ENCODE results near the gene NEGR1. TPM values are rescaled to one million over a fixed set of nuclear protein-coding genes. Genes with fewer than 3 reads are reported as not detected.

NEGR1 gene
- total RNA-seq, 1 experiment from 2014 or later = 0.05 TPM

GRCh38 chr1:72119491-72119890, 162.8 kb downstream of the NEGR1 start:
- no peaks in the 10 kb centered on the region for H4K20me1 ChIP-seq (ENCODE audit: insufficient read depth)
- no peaks in the 10 kb centered on the region for H3K36me3 ChIP-seq (ENCODE audit: control insufficient read depth in 1 of 2, insufficient read depth in 2 of 2, low read length in 2 of 2)
- H3K79me2 ChIP-seq (ENCODE audit: insufficient read depth, low read length) = no peaks in the 10 kb centered on the region
- BruUV-seq (replicated peaks) = no TSS peak
- ChIA-PET POLR2A (no interaction called here), CTCF (no interaction called here), RAD21 (ENCODE audit: low non-redundant PET in 1 of 2, low total read pairs in 2 of 2, uncharacterized antibody in 2 of 2, unreplicated experiment in 2 of 2) (no interaction called here)
- H3K4me3 ChIP-seq (replicated peaks in 1 of 2; ENCODE audit: low read depth in 1 of 2, low read length in 2 of 2) = no peak overlapping the region
- no peak overlapping the region for H2AFZ ChIP-seq (ENCODE audit: low read depth, low read length, poor library complexity, severe bottlenecking)
- H3K27me3 ChIP-seq (ENCODE audit: insufficient read depth, low read length) = no peaks in the 10 kb centered on the region
- H3K9me2 ChIP-seq (ENCODE audit: insufficient read depth) = no peaks in the 10 kb centered on the region
- intact Hi-C loops (cut with micrococcal nuclease) = no loop called here
- no peak overlapping the region for H3K4me2 ChIP-seq (ENCODE audit: low read length)
- H3K9ac ChIP-seq (ENCODE audit: low read length) = no peak overlapping the region
- DNase-seq (ENCODE audit: low read depth, low spot score) (no peak), ATAC-seq (no peak)
- no peak for TF ChIP-seq ELF1 (IDR thresholded peaks at IDR 0.05; ENCODE audit: borderline replicate concordance, low read depth)
- TF ChIP-seq SP1 (IDR thresholded peaks at IDR 0.05; ENCODE audit: low read depth) = no peak
- no peak for TF ChIP-seq JUND (IDR thresholded peaks at IDR 0.05)
- no peak for TF ChIP-seq SRF (IDR thresholded peaks at IDR 0.05; ENCODE audit: low read depth)
- TF ChIP-seq SIN3A (IDR thresholded peaks at IDR 0.05; ENCODE audit: low read depth) = no peak
- no peak for TF ChIP-seq CTCF (IDR thresholded peaks at IDR 0.05 in 2 of 3, conservative IDR thresholded peaks at IDR 0.05 in 1 of 3; ENCODE audit: borderline replicate concordance in 1 of 3, insufficient read depth in 1 of 3, low read depth in 2 of 3, low read length in 2 of 3)
- TF ChIP-seq POLR2A (IDR thresholded peaks at IDR 0.05; ENCODE audit: borderline replicate concordance, extremely low read depth, insufficient read depth, insufficient read length) = no peak
- no peak for TF ChIP-seq FOSL1 (IDR thresholded peaks at IDR 0.05; ENCODE audit: low read depth)
- no peak for TF ChIP-seq EZH2phosphoT487 (IDR thresholded peaks at IDR 0.05; ENCODE audit: borderline replicate concordance)
- no peak for TF ChIP-seq ATF3 (IDR thresholded peaks at IDR 0.05)
- TF ChIP-seq ZFX (IDR thresholded peaks at IDR 0.05) = no peak
- TF ChIP-seq YY1 (IDR thresholded peaks at IDR 0.05; ENCODE audit: extremely low read depth, insufficient replicate concordance, low read depth, low read length) = no peak
- no peak for TF ChIP-seq RAD21 (IDR thresholded peaks at IDR 0.05; ENCODE audit: low read depth)
- no peak for TF ChIP-seq REST (IDR thresholded peaks at IDR 0.05; ENCODE audit: low read depth)
- no peak for TF ChIP-seq CBX3 (IDR thresholded peaks at IDR 0.05; ENCODE audit: low read depth)
- TF ChIP-seq CEBPB (IDR thresholded peaks at IDR 0.05; ENCODE audit: low read depth) = no peak
- TF ChIP-seq TCF7L2 (IDR thresholded peaks at IDR 0.05; ENCODE audit: borderline replicate concordance, extremely low read depth, insufficient read depth, insufficient read length) = no peak
- no peak for TF ChIP-seq EZH2 (IDR thresholded peaks at IDR 0.05)
- no peak for TF ChIP-seq POLR2AphosphoS5 (IDR thresholded peaks at IDR 0.05; ENCODE audit: low read depth, low read length)
- TF ChIP-seq ZNF274 (IDR thresholded peaks at IDR 0.05; ENCODE audit: low read depth, low read length) = no peak
- H3K27ac ChIP-seq (ENCODE audit: low read depth, low read length) = no peak overlapping the region
- H3K4me1 ChIP-seq (ENCODE audit: control insufficient read depth in 1 of 2, insufficient read depth in 2 of 2, low read length in 2 of 2) = no peaks in the 10 kb centered on the region
- no peaks in the 10 kb centered on the region; a peak in 1 of 4 replicates for H3K9me3 ChIP-seq (ENCODE audit: control insufficient read depth in 1 of 2, insufficient read depth in 1 of 2, low read depth in 1 of 2, low read length in 2 of 2)
